HepG2 (cell line): ENCODE data around the gene PPM1E. TPM values are rescaled to one million over a fixed set of nuclear protein-coding genes. Genes with fewer than 3 reads are reported as not detected.

Source experiments
- ASH2L ChIP-seq: fragments of 300-600, 200-600 bp; sonication (generic); IDR thresholded peaks from 2 replicates; pipeline ENCODE4 v1.7.0; 2017; ENCODE audit warnings: low read depth, mild to moderate bottlenecking, moderate library complexity, mixed read lengths, low read length; ENCODE audit not compliant: insufficient read length
- BCL6 ChIP-seq: IDR thresholded peaks from 2 replicates; pipeline ENCODE4 v1.6.1; 2016; ENCODE audit warnings: missing genetic modification reagents, missing compliant biosample characterization
- CTCF ChIP-seq: sonication (generic); formaldehyde crosslinking; IDR thresholded peaks from 2 replicates; pipeline ENCODE4 v1.5.0; 2020; ENCODE audit warnings: mild to moderate bottlenecking, missing genetic modification reagents, moderate library complexity
- GZF1 ChIP-seq: sonication (generic); formaldehyde crosslinking; IDR thresholded peaks from 2 replicates; pipeline ENCODE4 v1.5.1; 2020; ENCODE audit warnings: mild to moderate bottlenecking, missing genetic modification reagents
- HES4 ChIP-seq: sonication (generic); formaldehyde crosslinking; IDR thresholded peaks from 2 replicates; pipeline ENCODE4 v1.9.0; 2021; ENCODE audit warnings: mild to moderate bottlenecking, missing genetic modification reagents, borderline replicate concordance
- LCORL ChIP-seq, 2 experiments: fragments of 450-650 bp in 1 of 2; sonication (generic) in 1 of 2; formaldehyde crosslinking in 1 of 2; IDR thresholded peaks; 2 replicates each; pipeline versions ENCODE4 v1.5.0 to v1.6.1; 2017 to 2020; ENCODE audit warnings: antibody characterized with exemption in 1 of 2, missing genetic modification reagents in 1 of 2
- MIER3 ChIP-seq: IDR thresholded peaks from 2 replicates; pipeline ENCODE4 v1.6.1; 2016; ENCODE audit warnings: missing compliant biosample characterization, borderline replicate concordance
- PAXIP1 ChIP-seq: sonication (generic); formaldehyde crosslinking; conservative IDR thresholded peaks from 2 replicates; pipeline ENCODE4 v1.4.0; 2020; ENCODE audit warnings: mild to moderate bottlenecking, missing genetic modification reagents, moderate library complexity
- RAD21 ChIP-seq: fragments of 450-650 bp; formaldehyde crosslinking; IDR thresholded peaks from 2 replicates; pipeline ENCODE4 v1.5.0; 2020; ENCODE audit warnings: mild to moderate bottlenecking
- RORA ChIP-seq: sonication (generic); formaldehyde crosslinking; IDR thresholded peaks from 2 replicates; pipeline ENCODE4 v1.5.0; 2020; ENCODE audit warnings: mild to moderate bottlenecking, missing genetic modification reagents, moderate library complexity
- SMC3 ChIP-seq: IDR thresholded peaks from 2 replicates; pipeline ENCODE4 v1.6.1; 2011; ENCODE audit warnings: low read length, improper control_type of control experiment
- SOX6 ChIP-seq, 2 experiments: fragments of 450-650 bp in 1 of 2; sonication (generic) in 1 of 2; formaldehyde crosslinking in 1 of 2; IDR thresholded peaks; 2 replicates each; pipeline versions ENCODE4 v1.4.0 to v1.6.1; 2017 to 2020; ENCODE audit warnings: antibody characterized with exemption in 1 of 2, mild to moderate bottlenecking in 1 of 2, missing genetic modification reagents in 1 of 2
- STAT5B ChIP-seq: sonication (generic); formaldehyde crosslinking; IDR thresholded peaks from 2 replicates; pipeline ENCODE4 v1.4.0; 2020; ENCODE audit warnings: missing genetic modification reagents
- THAP11 ChIP-seq: IDR thresholded peaks from 2 replicates; pipeline ENCODE4 v1.6.1; 2016; ENCODE audit warnings: missing biosample characterization, missing genetic modification reagents
- THRA ChIP-seq: sonication (generic); formaldehyde crosslinking; IDR thresholded peaks from 2 replicates; pipeline ENCODE4 v1.4.0; 2020; ENCODE audit warnings: missing genetic modification reagents, borderline replicate concordance
- TIGD3 ChIP-seq: sonication (generic); formaldehyde crosslinking; IDR thresholded peaks from 2 replicates; pipeline ENCODE4 v1.5.1; 2020; ENCODE audit warnings: mild to moderate bottlenecking, missing genetic modification reagents, borderline replicate concordance
- ZKSCAN1 ChIP-seq: fragments of 150-350 bp; IDR thresholded peaks from 2 replicates; pipeline ENCODE4 v1.6.1; 2014; ENCODE audit warnings: low read length
- ZNF34 ChIP-seq: sonication (generic); formaldehyde crosslinking; IDR thresholded peaks from 2 replicates; pipeline ENCODE4 v1.4.0; 2020; ENCODE audit warnings: mild to moderate bottlenecking, missing genetic modification reagents, borderline replicate concordance
- ZNF530 ChIP-seq: sonication (generic); formaldehyde crosslinking; IDR thresholded peaks from 2 replicates; pipeline ENCODE4 v1.5.0; 2020; ENCODE audit warnings: low read depth, mild to moderate bottlenecking, missing genetic modification reagents
- ZNF605 ChIP-seq: sonication (generic); formaldehyde crosslinking; IDR thresholded peaks from 2 replicates; pipeline ENCODE4 v1.8.0; 2022; ENCODE audit warnings: mild to moderate bottlenecking, missing genetic modification reagents
- ZSCAN12 ChIP-seq: sonication (generic); formaldehyde crosslinking; IDR thresholded peaks from 2 replicates; pipeline ENCODE4 v1.9.0; 2021; ENCODE audit warnings: mild to moderate bottlenecking, missing genetic modification reagents
- polyA plus RNA-seq, 8 experiments: library from polyadenylated mRNA; depleted of rRNA in 3 of 8; stranded (reverse) in 7 of 8; unstranded in 1 of 8; fragments of >200 nt; fragmentation: Illumina TruSeq in 4 of 8; extraction: Trizol in 4 of 8; gene quantifications; 2 replicates each; pipeline versions ENCODE4 v1.2.1 to v1.2.3, GENCODE V29; 2011 to 2016; ENCODE audit warnings: low read depth in 4 of 8, missing spikeins in 1 of 8, mixed read lengths in 1 of 8; ENCODE audit not compliant: insufficient read depth in 1 of 8
- total RNA-seq, 5 experiments: library from RNA; depleted of rRNA; stranded (reverse); fragments of >200 nt; fragmentation: Illumina TruSeq; extraction: Trizol; gene quantifications; 2 replicates each; pipeline ENCODE4 v1.2.3, GENCODE V29; 2016; ENCODE audit warnings: low read depth in 1 of 5

PPM1E gene
- total and polyA plus RNA-seq, 2 of the 13 experiments (the other 11 are each of a cell fraction or from before 2014, with no cell fraction given), result 0.15 TPM; not detected in 1

- peak; percentile 37 for TF ChIP-seq ASH2L
- peak; percentile 54 for TF ChIP-seq BCL6
- 0 out of 2 replicates have a peak, but pooled peaks have one; percentile 15 for TF ChIP-seq THAP11 (CRISPR knock-in tag)
- no peak for TF ChIP-seq TIGD3 (CRISPR knock-in tag)
- 0 out of 2 replicates have a peak, but pooled peaks have one; percentile 21 for TF ChIP-seq THRA
- TF ChIP-seq SOX6 (IDR thresholded peaks at IDR 0.05), result no peak
- peak; percentile 23; the same call in 1 of the 2 replicates for TF ChIP-seq SOX6 (CRISPR knock-in tag; IDR thresholded peaks at IDR 0.05)
- TF ChIP-seq LCORL (IDR thresholded peaks at IDR 0.05), result no peak
- 0 out of 2 replicates have a peak, but pooled peaks have one; percentile 37 for TF ChIP-seq LCORL (CRISPR knock-in tag; IDR thresholded peaks at IDR 0.05)
- TF ChIP-seq CTCF, result peak; percentile 91
- no peak for TF ChIP-seq HES4 (CRISPR knock-in tag)
- TF ChIP-seq MIER3, result no peak
- TF ChIP-seq ZNF605 (CRISPR knock-in tag), result no peak
- peak; percentile 83 for TF ChIP-seq RAD21 (CRISPR knock-in tag)
- TF ChIP-seq PAXIP1 (CRISPR knock-in tag), result 0 out of 2 replicates have a peak, but pooled peaks have one; percentile 11
- TF ChIP-seq GZF1 (CRISPR knock-in tag), result no peak
- no peak for TF ChIP-seq STAT5B (CRISPR knock-in tag)
- no peak for TF ChIP-seq ZNF34 (CRISPR knock-in tag)
- TF ChIP-seq RORA (CRISPR knock-in tag), result peak; percentile 76; the same call in 1 of the 2 replicates
- 0 out of 2 replicates have a peak, but pooled peaks have one; percentile 27 for TF ChIP-seq ZKSCAN1
- TF ChIP-seq SMC3, result peak; percentile 95
- no peak for TF ChIP-seq ZNF530 (CRISPR knock-in tag)
- TF ChIP-seq ZSCAN12, result no peak
Observed at GRCh38 chr17:59004338-59005111, 248.9 kb downstream of the PPM1E start (continued).
